ENCODE measurements around the gene NNMT.

GRCh38 chr11:114263513-114264170, 32.6 kb upstream of the NNMT start:
- no peak for TF ChIP-seq CTCF (IDR thresholded peaks at IDR 0.05; ENCODE audit: low read depth, low read length, poor library complexity, severe bottlenecking)
- TF ChIP-seq EZH2phosphoT487 (IDR thresholded peaks at IDR 0.05; ENCODE audit: borderline replicate concordance, low read length): no peak
